VCaP (cell line): ENCODE measurements around the gene LAPTM5.

ENCODE experiments used
- H3K27ac ChIP-seq: fragments of 450-650 bp; 2 replicates; pipeline ENCODE4 v1.5.1; 2017
- CTCF ChIP-seq: fragments of 450-650 bp; conservative IDR thresholded peaks from 2 replicates; pipeline ENCODE4 v1.5.1; 2017; ENCODE audit warnings: mild to moderate bottlenecking, moderate library complexity

LAPTM5 gene

DNA sequence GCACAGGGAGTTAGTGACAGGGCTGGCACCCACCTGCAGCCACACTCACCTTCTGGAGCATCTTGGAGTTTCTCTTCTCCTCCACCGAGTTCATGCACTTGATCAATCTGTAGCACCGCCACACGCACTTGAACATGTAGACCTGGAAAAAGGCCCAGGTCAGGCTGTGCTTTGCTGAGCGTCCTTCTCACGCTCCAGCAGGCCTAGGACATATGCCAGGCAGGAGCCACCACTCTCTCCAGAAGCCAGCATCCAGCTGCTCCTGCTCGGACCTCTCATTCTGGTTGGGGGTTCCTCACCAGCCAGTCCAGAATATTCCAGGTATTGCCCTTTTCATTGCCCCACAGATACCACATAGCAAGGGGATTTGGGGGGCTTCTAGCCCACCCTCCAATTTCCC is 22.4 kb downstream of the LAPTM5 start:
- no peak overlapping the region for H3K27ac ChIP-seq
- TF ChIP-seq CTCF: no peak

GRCh38 chr1:30734580-30734979 is 23.0 kb downstream of the LAPTM5 start:
- no peak overlapping the region for H3K27ac ChIP-seq
- no peak for TF ChIP-seq CTCF

- no peak for TF ChIP-seq CTCF
- no peak overlapping the region for H3K27ac ChIP-seq
These were observed 23.5 kb downstream of the LAPTM5 start for GRCh38 chr1:30734106-30734505.

DNA sequence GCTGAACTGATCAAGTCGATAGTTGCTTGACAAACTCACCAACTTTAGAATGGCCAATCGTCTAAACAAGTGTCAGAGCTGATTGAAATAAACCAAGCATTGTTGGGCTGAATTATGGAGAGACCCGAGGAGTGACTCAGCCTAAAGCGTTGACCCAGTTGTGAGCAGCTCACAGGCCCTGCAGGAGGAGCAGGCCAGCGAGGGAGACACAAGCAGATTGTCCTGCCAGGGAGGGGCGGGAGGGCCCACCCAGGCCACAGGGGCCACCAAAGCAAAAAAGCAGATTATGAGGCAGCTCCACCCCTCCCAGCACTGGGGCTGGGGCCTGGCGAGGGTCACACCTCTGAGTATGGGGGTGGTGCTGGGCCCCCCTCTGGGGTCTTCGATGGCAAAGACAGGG is 24.1 kb downstream of the LAPTM5 start:
- no peak overlapping the region for H3K27ac ChIP-seq
- no peak for TF ChIP-seq CTCF

DNA sequence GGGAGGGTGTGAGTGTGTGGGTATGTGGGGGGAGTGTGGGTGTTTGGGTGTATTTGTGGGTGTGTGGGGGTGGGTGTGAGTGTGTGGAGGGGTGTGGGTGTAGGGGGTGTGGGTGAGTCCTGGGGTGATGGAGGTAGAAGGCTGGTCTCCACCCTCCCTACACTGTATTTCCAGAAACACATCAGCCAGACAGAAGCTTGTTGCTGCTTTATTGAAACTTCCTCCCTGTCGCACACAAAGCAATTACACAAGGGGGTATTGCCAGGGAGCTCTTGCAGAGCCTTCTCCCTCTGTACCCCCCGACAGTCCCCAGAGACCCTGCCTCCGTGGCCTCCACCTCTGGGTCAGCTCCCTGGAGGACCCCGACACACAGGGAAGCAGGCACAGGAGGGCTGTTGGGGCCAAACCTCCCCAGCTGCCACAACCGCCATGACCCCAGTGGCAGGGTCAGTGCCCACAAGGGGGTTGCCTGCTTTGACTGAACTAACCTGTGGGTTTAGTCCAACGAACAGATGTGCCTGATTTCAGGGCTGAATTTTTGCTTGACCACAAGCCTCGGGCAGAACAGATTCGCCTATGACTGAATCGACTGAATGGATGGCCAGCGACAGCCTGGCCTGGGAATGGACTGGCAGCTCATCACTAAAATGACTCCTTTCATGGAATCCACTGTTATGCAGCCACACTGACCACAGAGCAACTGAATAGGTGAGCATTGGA is 25.1 kb downstream of the LAPTM5 start:
- H3K27ac ChIP-seq: no peak overlapping the region
- no peak for TF ChIP-seq CTCF

- H3K27ac ChIP-seq: no peak overlapping the region
- no peak for TF ChIP-seq CTCF
These were observed 25.7 kb downstream of the LAPTM5 start for GRCh38 chr1:30731806-30732276.

GRCh38 chr1:30731109-30731805 is 26.3 kb downstream of the LAPTM5 start:
- TF ChIP-seq CTCF: no peak
- no peak overlapping the region for H3K27ac ChIP-seq
